Fibroblast of the aortic adventitia (primary cell): ENCODE data around the gene GAGE10. TPM values are rescaled to one million over a fixed set of nuclear protein-coding genes. Genes with fewer than 3 reads are reported as not detected.

Experiments used
- DNase-seq: peaks from one replicate; pipeline ENCODE4 v3.0.0-alpha.2; 2010; ENCODE audit warnings: low read depth
- H3K4me3 ChIP-seq: 2 replicates; pipeline ENCODE4 v1.5.1; 2011; ENCODE audit warnings: low read depth, mild to moderate bottlenecking, control low read depth, low read length, moderate library complexity
- total RNA-seq: library from RNA; depleted of rRNA; stranded (reverse); fragments of >200 nt; gene quantifications from 2 replicates; pipeline ENCODE4 v1.2.3, GENCODE V29; 2012; ENCODE audit warnings: low replicate concordance
- TF ChIP-seq, protein P1 (sequence below): IDR thresholded peaks from 2 replicates; pipeline ENCODE4 v1.5.1; 2011; ENCODE audit warnings: mild to moderate bottlenecking, low read length, control low read depth, inconsistent platforms; ENCODE audit not compliant: insufficient read depth

The GAGE10 gene
- total RNA-seq, 1 donor = not detected

DNA sequence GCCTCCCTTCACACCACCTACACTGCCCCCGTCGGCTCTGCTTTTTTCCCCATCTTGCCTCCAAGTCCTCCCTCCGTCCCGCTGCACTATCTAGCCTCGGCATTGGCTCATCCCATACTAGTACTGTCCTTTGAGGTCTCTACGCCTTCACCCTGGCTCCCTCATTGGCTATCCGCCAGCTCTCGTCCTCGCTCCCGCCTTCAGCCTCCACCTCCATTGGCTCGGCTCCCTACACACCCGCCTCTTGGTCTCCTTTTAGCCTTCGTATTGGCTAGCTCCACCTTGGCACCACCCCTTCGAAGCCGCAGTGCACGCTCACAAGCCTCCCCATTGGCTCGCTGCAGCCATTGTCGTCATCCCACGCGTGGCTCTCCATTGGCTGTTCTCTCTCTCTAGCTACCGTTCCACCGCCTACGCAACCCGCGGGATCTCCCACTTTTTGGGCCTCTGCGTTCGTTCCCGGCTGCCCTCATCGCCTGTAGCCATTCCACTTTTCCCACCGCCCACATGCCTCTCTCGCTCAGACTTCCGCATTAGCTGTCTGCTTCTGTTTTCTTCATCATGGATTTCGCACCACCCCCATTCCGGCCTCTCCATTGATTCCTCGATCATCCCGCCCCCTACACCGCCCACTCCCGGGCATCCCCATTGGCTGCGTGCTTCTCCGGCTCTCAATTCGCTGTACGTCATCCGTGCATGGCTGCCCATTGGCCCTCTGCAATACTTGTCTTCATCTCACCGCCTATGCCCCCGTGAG is 34.3 kb upstream of the GAGE10 start:
- TF ChIP-seq, protein P1, sequence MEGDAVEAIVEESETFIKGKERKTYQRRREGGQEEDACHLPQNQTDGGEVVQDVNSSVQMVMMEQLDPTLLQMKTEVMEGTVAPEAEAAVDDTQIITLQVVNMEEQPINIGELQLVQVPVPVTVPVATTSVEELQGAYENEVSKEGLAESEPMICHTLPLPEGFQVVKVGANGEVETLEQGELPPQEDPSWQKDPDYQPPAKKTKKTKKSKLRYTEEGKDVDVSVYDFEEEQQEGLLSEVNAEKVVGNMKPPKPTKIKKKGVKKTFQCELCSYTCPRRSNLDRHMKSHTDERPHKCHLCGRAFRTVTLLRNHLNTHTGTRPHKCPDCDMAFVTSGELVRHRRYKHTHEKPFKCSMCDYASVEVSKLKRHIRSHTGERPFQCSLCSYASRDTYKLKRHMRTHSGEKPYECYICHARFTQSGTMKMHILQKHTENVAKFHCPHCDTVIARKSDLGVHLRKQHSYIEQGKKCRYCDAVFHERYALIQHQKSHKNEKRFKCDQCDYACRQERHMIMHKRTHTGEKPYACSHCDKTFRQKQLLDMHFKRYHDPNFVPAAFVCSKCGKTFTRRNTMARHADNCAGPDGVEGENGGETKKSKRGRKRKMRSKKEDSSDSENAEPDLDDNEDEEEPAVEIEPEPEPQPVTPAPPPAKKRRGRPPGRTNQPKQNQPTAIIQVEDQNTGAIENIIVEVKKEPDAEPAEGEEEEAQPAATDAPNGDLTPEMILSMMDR = no peak
- H3K4me3 ChIP-seq = peak overlapping the region; percentile 79
- peak; percentile 98 for DNase-seq

DNA sequence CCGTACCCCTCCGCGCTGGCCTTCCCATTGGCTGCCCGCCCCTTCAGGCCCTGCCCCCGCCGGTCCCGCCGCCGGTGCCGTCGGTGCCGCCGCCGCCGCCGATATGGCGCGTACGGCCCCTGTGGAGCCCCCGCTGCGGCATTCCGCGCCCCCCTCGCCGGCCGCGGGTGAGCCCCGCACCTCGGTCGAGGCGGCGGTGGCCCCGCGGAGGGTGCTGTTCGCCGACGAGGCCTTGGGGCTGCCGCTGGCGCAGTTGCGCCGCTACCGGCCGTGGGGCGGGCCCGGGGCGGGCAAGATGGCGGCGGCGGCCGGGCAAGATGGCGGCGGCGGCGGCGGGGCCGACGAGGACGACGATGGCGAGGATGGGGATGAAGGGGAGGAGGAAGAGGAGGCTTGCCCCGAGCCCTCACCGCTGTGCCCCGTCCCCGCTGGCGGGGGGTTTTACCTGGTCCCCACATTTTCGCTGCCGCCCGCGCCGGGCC is 33.6 kb upstream of the GAGE10 start, which contains the start of gene PPP1R3F:
TSS of gene PPP1R3F (plus strand) at position 27 of the 482 bp plus-strand sequence. CDS start at position 104, 77 bp downstream.
- H3K4me3 ChIP-seq = peak within 1 kb of the TSS; percentile 79
- TF ChIP-seq, protein P1 = no peak
- DNase-seq = no peak

DNA sequence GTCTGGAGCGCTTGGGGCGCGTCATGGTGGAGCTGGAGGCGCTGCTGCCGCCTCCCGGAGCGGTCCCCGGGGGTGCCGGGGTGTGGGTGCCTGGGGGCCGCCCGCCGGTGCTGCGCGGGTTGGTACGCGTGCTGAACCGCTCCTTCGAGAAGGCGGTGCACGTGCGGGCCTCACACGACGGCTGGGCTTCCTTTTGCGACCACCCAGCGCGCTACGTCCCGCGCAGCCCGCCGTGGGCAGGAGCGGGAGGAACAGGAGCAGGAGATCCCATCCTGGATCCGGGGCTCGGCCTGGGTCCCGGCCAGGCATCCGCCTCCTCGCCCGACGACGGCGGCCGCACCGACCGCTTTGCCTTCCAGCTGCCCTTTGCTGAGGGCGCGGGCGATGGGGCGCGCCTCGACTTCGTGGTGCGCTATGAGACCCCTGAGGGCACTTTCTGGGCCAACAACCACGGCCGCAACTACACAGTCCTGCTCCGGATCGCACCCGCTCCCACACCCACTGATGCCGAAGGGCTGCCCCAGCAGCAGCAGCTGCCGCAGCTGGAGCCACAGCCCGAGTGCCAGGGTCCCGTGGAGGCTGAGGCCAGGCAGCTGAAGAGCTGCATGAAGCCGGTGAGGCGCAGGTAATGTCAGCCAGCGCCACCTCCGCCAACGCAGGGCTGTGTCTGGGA is 33.1 kb upstream of the GAGE10 start:
- peak overlapping the region; percentile 74 for H3K4me3 ChIP-seq
- DNase-seq = no peak
- TF ChIP-seq, protein P1 = no peak

DNA sequence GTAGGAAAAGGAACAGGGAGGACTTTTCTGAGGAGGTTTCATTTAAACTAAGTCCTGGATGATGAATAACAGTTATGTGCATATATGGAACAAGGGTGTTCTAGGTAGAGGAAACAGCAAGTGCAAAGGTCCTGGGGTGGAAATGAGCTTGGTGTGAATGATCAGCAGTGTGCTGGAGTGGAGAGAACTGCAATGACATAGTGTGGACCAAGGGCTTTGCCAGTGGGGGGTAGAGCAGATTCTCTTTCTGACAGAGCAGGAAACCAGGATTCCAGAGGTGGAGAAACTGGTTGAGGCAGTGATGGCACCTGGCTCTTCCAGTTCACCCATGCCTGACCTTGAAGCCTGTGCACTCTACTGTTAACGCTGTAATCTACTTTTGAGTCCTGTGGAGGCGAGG is 32.1 kb upstream of the GAGE10 start:
- DNase-seq = no peak
- no peak overlapping the region for H3K4me3 ChIP-seq
- TF ChIP-seq, protein P1 = no peak

DNA sequence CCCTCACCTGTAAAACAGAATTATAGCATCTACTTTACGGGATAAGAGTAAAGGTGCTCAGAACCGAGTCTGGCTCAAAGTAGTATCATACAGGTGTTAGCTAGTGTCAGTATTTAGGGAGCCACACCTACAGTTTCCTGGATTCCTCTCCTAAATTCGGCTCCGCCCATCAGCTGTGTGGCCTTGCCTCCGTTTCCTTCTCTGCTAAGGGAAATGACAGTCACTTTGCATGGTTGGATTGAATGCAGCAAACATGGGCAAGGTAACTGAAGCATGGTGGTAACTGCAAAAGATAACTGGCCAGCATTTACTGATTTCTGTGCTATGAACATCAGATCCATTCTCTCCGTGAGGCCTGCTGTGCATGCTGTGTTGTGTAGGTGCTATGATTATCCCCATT is 31.0 kb upstream of the GAGE10 start:
- H3K4me3 ChIP-seq = no peak overlapping the region
- no peak for DNase-seq
- TF ChIP-seq, protein P1 = no peak

GRCh38 chrX:49273181-49273727 is 30.2 kb upstream of the GAGE10 start:
- TF ChIP-seq, protein P1 = no peak
- DNase-seq = no peak
- H3K4me3 ChIP-seq = no peak overlapping the region
